ENCODE measurements around the gene IDH1. TPM values are rescaled to one million over a fixed set of nuclear protein-coding genes. Genes with fewer than 3 reads are reported as not detected.

The IDH1 gene
- total RNA-seq: 323 and 357 TPM in 2 replicates

DNA sequence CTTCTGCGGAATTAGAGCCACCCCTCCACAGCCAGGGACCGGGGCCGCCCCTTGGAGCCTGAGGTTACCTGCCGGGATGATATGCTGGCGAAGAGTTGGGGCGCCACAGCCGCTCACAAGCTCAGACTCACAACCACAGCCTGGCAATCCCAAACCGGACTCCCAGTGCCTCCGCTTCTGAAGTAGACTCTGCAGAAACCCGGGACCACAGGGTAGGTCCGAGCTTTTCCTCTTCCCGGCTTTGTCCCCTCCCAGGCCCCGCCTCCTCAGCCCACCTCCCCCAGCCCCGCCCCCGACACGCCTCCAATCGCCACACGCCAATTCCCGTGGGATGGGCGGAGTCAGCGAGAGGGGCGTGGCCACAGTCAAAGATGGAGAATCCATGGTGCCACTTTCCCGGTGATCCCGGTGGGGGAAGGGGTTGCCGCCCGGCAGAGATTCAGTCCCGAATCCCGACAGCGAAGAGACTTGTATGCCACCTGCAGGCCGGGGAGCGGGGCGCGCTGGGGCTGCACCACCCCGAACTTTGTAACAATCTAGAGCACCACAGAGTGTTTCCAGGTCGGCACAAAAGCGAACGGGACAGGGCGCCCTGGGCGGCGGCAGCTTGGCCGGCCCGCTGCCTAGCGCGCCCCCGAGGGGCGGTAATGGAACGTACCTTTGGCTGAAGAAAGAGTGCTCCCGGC is at the start of gene IDH1:
Gene IDH1, minus strand, starts transcription at position 201 of the 686 bp plus-strand sequence. CDS start 3,520 bp downstream, outside the sequence.

DNA sequence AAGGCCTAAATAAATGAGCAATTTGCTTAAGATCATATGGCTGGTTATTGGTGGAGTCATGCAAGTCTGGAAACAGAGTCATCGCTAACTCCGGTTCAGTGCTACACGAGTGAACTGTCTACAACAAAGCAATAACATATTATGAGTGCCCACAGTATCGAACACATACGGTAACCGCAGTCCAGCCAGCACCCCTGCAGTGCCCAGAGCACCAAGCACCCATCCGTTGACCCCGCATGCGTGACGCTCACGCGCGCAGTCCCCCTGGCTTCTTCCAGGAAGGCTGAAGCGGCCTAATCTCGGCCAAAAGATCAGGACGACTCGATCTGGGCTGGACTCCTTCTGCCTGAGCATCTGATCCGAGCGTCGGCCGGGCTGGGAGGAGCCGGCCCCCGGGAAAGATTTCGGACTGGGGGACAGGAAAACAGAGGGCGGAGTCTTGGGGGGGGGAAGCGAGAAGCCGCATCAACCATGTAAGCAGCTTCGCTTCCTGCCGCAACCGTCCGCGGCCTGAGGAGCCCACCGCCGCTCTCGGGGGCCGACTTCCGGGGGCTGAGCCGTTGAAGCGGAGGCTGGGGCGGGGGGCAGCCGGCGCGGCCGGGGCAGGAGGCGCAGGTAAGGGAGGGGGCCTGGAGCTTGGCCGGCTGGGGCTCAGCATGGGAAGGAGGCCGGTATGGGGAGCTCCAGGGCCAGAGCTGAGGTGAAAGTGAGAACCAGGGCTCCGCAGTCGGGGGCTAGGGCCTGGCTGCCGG is 11.1 kb upstream of the IDH1 start, which contains the start of gene PIKFYVE:
Gene PIKFYVE, plus strand, starts transcription at position 455 of the 752 bp plus-strand sequence. CDS start 5,265 bp downstream, outside the sequence.

DNA sequence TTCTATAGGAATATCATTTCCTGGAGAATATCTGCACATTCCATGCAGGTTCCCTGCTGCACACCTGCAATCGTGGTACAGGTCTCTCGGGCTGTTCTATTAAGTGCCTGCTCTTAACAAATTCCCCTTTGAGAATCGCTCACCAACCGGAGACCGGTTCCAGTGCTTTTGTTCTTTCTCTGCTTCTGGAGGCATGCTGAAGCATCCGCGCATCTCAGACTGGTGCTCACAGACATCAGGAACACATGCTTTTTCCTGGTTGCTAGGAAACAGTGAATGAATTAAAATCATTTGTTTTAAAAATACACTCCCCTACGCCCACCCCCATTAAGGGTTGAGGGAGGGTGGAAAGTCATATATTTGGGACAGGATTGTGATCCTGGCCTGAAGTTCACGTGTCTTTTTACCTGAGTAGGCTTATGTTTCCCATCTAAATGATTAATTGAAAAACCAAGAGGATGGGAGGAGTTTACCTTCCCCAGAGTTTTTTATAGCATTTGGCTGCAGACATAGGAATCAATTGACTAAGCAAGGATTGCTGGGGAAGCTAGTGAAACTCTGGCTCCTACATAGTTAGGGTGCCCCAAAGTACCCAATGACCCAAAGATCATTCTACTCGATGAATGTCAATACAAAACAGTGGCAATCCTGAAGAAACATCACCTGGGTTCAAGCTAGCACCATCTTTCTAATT is 64.9 kb downstream of the IDH1 start, which contains the start of gene C2orf80:
Gene C2orf80, minus strand, starts transcription at position 221 of the 694 bp plus-strand sequence. CDS start 3,044 bp downstream, outside the sequence.

Other genes with a start within 250 kb of the IDH1 start
- 11.1 and 12.9 TPM in 2 replicates for gene PLEKHM3, start 229.5 kb downstream of the IDH1 start, total RNA-seq
- not detected in 2 replicates for gene CRYGD, start 130.5 kb downstream of the IDH1 start, total RNA-seq
- not detected in 2 replicates for gene CRYGC, start 125.2 kb downstream of the IDH1 start, total RNA-seq
- gene CRYGB, start 108.9 kb downstream of the IDH1 start, total RNA-seq: not detected in 2 replicates
- gene CRYGA, start 91.5 kb downstream of the IDH1 start, total RNA-seq: not detected in 2 replicates
- not detected in 2 replicates for gene C2orf80, start 65.0 kb downstream of the IDH1 start, total RNA-seq
- gene PIKFYVE, start 11.2 kb upstream of the IDH1 start, total RNA-seq: 28.6 and 39.0 TPM in 2 replicates
- under 0.01 TPM in 1 of 2 replicates, not detected in the other for gene PTH2R, start 151.7 kb upstream of the IDH1 start, total RNA-seq

Measured in smooth muscle cell of bladder (primary cell).